Amniotic stem cell (primary cell): ENCODE measurements around the gene PTBP3.
"Not testable (repeated sequence)": the region's sequence is repeated elsewhere in the genome, so short reads cannot be mapped to it uniquely, and the experiment has no call there.

Experiments
- DNase-seq: peaks from one replicate; lab custom pipeline; 2025; lab: John Stamatoyannopoulos, UW

PTBP3 gene

GRCh38 chr9:112332977-112333638, at the start of gene PTBP3:
PTBP3 (minus strand) TSS chr9:112333619; CDS start chr9:112297865, 35,754 bp downstream.
- DNase-seq: peak; percentile 15

- DNase-seq: no peak
Observed at GRCh38 chr9:112382501-112383364, 49.3 kb upstream of the PTBP3 start.

- DNase-seq: no peak
Observed at GRCh38 chr9:112382066-112382465, 48.6 kb upstream of the PTBP3 start.

GRCh38 chr9:112380825-112381221, 47.4 kb upstream of the PTBP3 start:
- no peak for DNase-seq

GRCh38 chr9:112380102-112380824, 46.8 kb upstream of the PTBP3 start, which contains the start of gene HSDL2:
HSDL2 (plus strand) TSS chr9:112380108; CDS start chr9:112380164, 56 bp downstream.
- DNase-seq: peak; percentile 30

GRCh38 chr9:112379177-112380101, 46.0 kb upstream of the PTBP3 start:
- peak; percentile 96 for DNase-seq

GRCh38 chr9:112378328-112379176, 45.1 kb upstream of the PTBP3 start:
- no peak for DNase-seq

- no peak for DNase-seq
Observed at GRCh38 chr9:112377684-112378327, 44.4 kb upstream of the PTBP3 start.

GRCh38 chr9:112377087-112377486, 43.7 kb upstream of the PTBP3 start:
- DNase-seq: no peak

GRCh38 chr9:112375361-112375760, 41.9 kb upstream of the PTBP3 start:
- no peak for DNase-seq

GRCh38 chr9:112374232-112374631, 40.8 kb upstream of the PTBP3 start:
- not testable (repeated sequence) for DNase-seq

- DNase-seq: not testable (repeated sequence)
Observed at GRCh38 chr9:112373666-112374065, 40.2 kb upstream of the PTBP3 start.

GRCh38 chr9:112371060-112371459, 37.6 kb upstream of the PTBP3 start:
- no peak for DNase-seq

- DNase-seq: no peak
Observed at GRCh38 chr9:112369817-112370216, 36.4 kb upstream of the PTBP3 start.

GRCh38 chr9:112367465-112367864, 34.0 kb upstream of the PTBP3 start:
- DNase-seq: no peak

- no peak for DNase-seq
Observed at GRCh38 chr9:112366591-112366990, 33.2 kb upstream of the PTBP3 start.

GRCh38 chr9:112365257-112365656, 31.8 kb upstream of the PTBP3 start:
- not testable (repeated sequence) for DNase-seq

- no peak for DNase-seq
Observed at GRCh38 chr9:112364761-112365160, 31.3 kb upstream of the PTBP3 start.

GRCh38 chr9:112361601-112362000, 28.2 kb upstream of the PTBP3 start:
- peak; percentile 31 for DNase-seq
